ENCODE results near the gene PPIP5K2. TPM values are rescaled to one million over a fixed set of nuclear protein-coding genes. Genes with fewer than 3 reads are reported as not detected.
A peak's percentile ranks its signal among the peaks of the same experiment; 100 is the strongest.

The PPIP5K2 gene
- total RNA-seq, 1 donor, result 78.5 TPM

- Histone ChIP-seq H3K27me3 (ENCODE audit: insufficient read depth, low read length) (no peaks in the 10 kb centered on the region), H3K79me2 (ENCODE audit: insufficient read depth, low read length) (no peaks in the 10 kb centered on the region), H3K4me1 (ENCODE audit: insufficient read depth, low read length) (peaks cover 7% of the 10 kb centered on the region), H2AFZ (ENCODE audit: low read length) (no peak overlapping the region), H3K4me2 (ENCODE audit: insufficient read depth, low read length) (no peak overlapping the region), H4K20me1 (ENCODE audit: insufficient read depth, low read length) (no peaks in the 10 kb centered on the region), H3K4me3 (ENCODE audit: insufficient read depth, low read length) (no peak overlapping the region), H3K36me3 (ENCODE audit: insufficient read depth, low read length) (no peaks in the 10 kb centered on the region), H3K27ac (ENCODE audit: low read depth, low read length) (no peak overlapping the region), H3K9me3 (ENCODE audit: low read depth, low read length) (no peaks in the 10 kb centered on the region)
- peak; percentile 85 for TF ChIP-seq CTCF (IDR thresholded peaks at IDR 0.05; ENCODE audit: extremely low read depth, low read depth, low read length)
- DNase-seq (ENCODE audit: insufficient read length, low spot score, missing footprints), result no peak
These were observed 112.4 kb downstream of the PPIP5K2 start for GRCh38 chr5:103232393-103232999.

GRCh38 chr5:103234239-103234975, 114.3 kb downstream of the PPIP5K2 start:
- Histone ChIP-seq H3K4me2 (ENCODE audit: insufficient read depth, low read length) (no peak overlapping the region), H2AFZ (ENCODE audit: low read length) (peak overlapping the region; percentile 54), H3K27ac (ENCODE audit: low read depth, low read length) (no peak overlapping the region), H4K20me1 (ENCODE audit: insufficient read depth, low read length) (no peaks in the 10 kb centered on the region), H3K4me3 (ENCODE audit: insufficient read depth, low read length) (no peak overlapping the region), H3K27me3 (ENCODE audit: insufficient read depth, low read length) (no peaks in the 10 kb centered on the region), H3K9me3 (ENCODE audit: low read depth, low read length) (no peaks in the 10 kb centered on the region), H3K79me2 (ENCODE audit: insufficient read depth, low read length) (no peaks in the 10 kb centered on the region), H3K4me1 (ENCODE audit: insufficient read depth, low read length) (peaks cover 7% of the 10 kb centered on the region), H3K36me3 (ENCODE audit: insufficient read depth, low read length) (no peaks in the 10 kb centered on the region)
- DNase-seq (ENCODE audit: insufficient read length, low spot score, missing footprints), result no peak
- TF ChIP-seq CTCF (IDR thresholded peaks at IDR 0.05; ENCODE audit: extremely low read depth, low read depth, low read length), result no peak

GRCh38 chr5:103235891-103236290, 115.8 kb downstream of the PPIP5K2 start:
- Histone ChIP-seq H3K27ac (ENCODE audit: low read depth, low read length) (no peak overlapping the region), H2AFZ (ENCODE audit: low read length) (peak overlapping the region; percentile 20), H3K79me2 (ENCODE audit: insufficient read depth, low read length) (no peaks in the 10 kb centered on the region), H3K4me2 (ENCODE audit: insufficient read depth, low read length) (no peak overlapping the region), H3K36me3 (ENCODE audit: insufficient read depth, low read length) (no peaks in the 10 kb centered on the region), H3K4me3 (ENCODE audit: insufficient read depth, low read length) (no peak overlapping the region), H3K4me1 (ENCODE audit: insufficient read depth, low read length) (peaks cover 7% of the 10 kb centered on the region), H3K27me3 (ENCODE audit: insufficient read depth, low read length) (no peaks in the 10 kb centered on the region), H3K9me3 (ENCODE audit: low read depth, low read length) (no peaks in the 10 kb centered on the region), H4K20me1 (ENCODE audit: insufficient read depth, low read length) (no peaks in the 10 kb centered on the region)
- no peak for DNase-seq (ENCODE audit: insufficient read length, low spot score, missing footprints)
- TF ChIP-seq CTCF (IDR thresholded peaks at IDR 0.05; ENCODE audit: extremely low read depth, low read depth, low read length), result no peak

GRCh38 chr5:103237778-103238177, 117.7 kb downstream of the PPIP5K2 start:
- Histone ChIP-seq H2AFZ (ENCODE audit: low read length) (no peak overlapping the region), H3K4me1 (ENCODE audit: insufficient read depth, low read length) (peaks cover 7% of the 10 kb centered on the region), H3K4me2 (ENCODE audit: insufficient read depth, low read length) (no peak overlapping the region), H3K27ac (ENCODE audit: low read depth, low read length) (no peak overlapping the region), H3K27me3 (ENCODE audit: insufficient read depth, low read length) (no peaks in the 10 kb centered on the region), H3K9me3 (ENCODE audit: low read depth, low read length) (no peaks in the 10 kb centered on the region), H3K4me3 (ENCODE audit: insufficient read depth, low read length) (no peak overlapping the region), H3K79me2 (ENCODE audit: insufficient read depth, low read length) (no peaks in the 10 kb centered on the region), H4K20me1 (ENCODE audit: insufficient read depth, low read length) (no peaks in the 10 kb centered on the region), H3K36me3 (ENCODE audit: insufficient read depth, low read length) (no peaks in the 10 kb centered on the region)
- TF ChIP-seq CTCF (IDR thresholded peaks at IDR 0.05; ENCODE audit: extremely low read depth, low read depth, low read length), result no peak
- DNase-seq (ENCODE audit: insufficient read length, low spot score, missing footprints), result no peak
